ENCODE results near the gene FBXO38.

The FBXO38 gene

DNA sequence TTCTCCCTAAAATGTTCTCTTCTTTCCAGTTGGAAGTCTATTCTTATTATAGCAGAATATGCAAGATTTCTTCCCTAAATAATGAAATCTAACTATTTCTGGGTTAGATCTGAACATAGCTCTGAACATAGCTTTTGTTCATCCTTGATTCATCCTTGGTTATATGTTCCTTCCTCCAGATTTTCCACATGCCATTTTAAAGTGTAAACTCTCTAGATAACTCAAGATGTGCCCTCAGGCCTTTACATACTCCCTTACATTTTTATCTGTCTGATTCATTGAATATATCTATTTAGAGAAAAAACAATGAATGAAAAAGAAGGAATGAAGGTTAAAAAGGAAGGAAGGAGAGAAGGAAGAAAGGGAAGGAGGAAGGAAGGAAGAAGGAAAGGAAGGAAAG lies 100.9 kb downstream of the FBXO38 start:
- no peaks in the 10 kb centered on the region for H3K9me3 ChIP-seq (ENCODE audit: control insufficient read depth, insufficient read depth, low read length)
- no peaks in the 10 kb centered on the region for H3K4me1 ChIP-seq (ENCODE audit: insufficient read depth, low read length)
- H3K36me3 ChIP-seq (ENCODE audit: insufficient read depth, low read length), result no peaks in the 10 kb centered on the region
- H3K9ac ChIP-seq (ENCODE audit: low read depth, low read length), result no peak overlapping the region

DNA sequence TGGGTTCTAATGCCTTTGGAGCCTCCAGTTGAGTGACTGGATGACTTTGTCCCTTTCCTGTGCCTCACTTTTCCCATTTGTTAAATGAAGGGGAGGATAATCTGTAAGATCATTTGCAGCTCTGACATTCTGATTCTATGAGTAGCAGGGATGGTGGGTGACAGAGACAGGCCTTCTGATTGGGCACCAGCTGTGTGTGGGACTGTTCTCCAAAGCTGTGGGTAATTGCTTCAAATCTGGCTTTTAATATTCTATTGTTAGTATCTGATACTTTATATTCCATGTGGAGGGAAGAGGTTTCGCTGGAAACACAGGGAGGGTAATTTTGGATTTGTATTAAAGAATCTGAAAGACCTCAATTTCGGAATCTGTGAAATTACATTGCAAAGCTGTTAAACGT lies 102.7 kb downstream of the FBXO38 start:
- Histone ChIP-seq H3K4me1 (ENCODE audit: insufficient read depth, low read length) (no peaks in the 10 kb centered on the region), H3K9me3 (ENCODE audit: control insufficient read depth, insufficient read depth, low read length) (no peaks in the 10 kb centered on the region), H3K36me3 (ENCODE audit: insufficient read depth, low read length) (no peaks in the 10 kb centered on the region), H3K9ac (ENCODE audit: low read depth, low read length) (no peak overlapping the region)

DNA sequence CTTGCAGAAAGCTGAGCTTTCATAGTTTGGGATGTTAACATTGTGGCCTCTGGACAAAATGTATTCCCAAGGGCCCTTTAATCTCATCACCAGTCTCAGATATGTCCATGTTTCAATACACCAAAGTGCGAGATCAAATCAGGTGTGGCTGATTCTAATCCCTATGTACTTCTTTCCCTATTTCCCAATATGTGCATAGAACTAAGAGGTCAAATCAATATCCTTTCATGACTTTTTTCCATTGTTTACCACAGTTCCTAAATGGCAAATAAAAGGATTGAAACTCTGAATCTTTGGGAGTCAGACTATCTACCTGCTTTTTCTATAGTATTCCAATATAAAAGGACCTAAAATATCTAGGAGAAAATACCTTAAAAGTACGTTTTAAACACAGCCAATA lies 105.0 kb downstream of the FBXO38 start:
- no peaks in the 10 kb centered on the region for H3K9me3 ChIP-seq (ENCODE audit: control insufficient read depth, insufficient read depth, low read length)
- H3K36me3 ChIP-seq (ENCODE audit: insufficient read depth, low read length), result no peaks in the 10 kb centered on the region
- H3K4me1 ChIP-seq (ENCODE audit: insufficient read depth, low read length), result no peaks in the 10 kb centered on the region
- no peak overlapping the region for H3K9ac ChIP-seq (ENCODE audit: low read depth, low read length)

DNA sequence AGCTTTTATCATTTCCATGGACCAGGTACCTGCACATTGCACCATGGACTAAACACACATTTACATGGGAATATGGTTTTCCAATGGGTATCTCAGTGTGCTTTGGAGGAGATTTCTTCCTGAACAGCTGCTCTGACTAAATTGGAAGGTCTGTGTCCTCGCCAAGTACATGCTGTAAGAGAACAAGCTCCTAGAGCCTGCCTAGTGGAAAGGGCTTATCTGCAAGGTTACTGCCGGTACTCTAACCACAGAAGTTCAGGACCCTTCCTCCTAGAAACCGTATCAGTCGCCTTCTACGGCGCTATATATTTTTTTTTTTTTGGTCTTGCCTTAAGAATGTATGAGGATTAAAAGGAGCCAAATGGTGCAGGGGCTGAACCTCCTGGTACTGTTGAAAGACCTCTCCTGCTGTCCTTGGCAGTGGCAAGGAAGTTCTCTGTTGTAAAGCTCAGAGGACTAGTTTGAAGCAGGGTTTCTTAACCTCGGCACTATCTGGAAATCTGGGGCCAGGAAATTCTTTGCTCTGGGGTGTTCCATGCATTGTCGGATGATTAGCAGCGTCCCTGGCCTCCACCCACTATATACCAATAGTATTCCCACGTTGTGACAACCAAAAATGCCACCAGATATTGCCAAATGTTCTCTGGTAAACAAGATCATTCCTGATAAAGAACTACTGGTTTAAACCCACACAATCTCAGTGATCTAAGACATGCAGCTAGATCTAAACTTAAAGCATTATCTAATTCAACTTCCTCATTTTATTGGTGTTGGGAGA lies 107.4 kb downstream of the FBXO38 start:
- H3K36me3 ChIP-seq (ENCODE audit: insufficient read depth, low read length), result no peaks in the 10 kb centered on the region
- no peaks in the 10 kb centered on the region for H3K4me1 ChIP-seq (ENCODE audit: insufficient read depth, low read length)
- no peak overlapping the region for H3K9ac ChIP-seq (ENCODE audit: low read depth, low read length)
- H3K9me3 ChIP-seq (ENCODE audit: control insufficient read depth, insufficient read depth, low read length), result no peaks in the 10 kb centered on the region

DNA sequence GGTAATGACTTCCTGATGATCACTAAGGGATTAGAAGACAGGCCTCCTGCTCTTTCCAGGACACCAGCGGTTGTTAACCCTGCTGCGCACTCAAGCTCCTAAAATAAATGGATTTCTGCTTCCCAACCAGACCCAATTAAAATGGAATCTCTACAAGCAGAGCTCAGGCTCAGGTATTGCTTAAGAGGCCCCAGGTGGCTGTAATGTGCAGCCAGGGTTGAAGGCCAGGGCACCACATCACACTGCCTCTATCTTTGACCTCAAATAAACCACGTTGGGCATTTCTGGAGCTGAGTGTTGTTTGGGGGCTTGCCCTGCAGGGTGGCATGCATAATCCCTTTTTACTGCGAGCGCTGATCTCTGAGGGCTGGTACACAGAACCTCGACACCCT lies 108.0 kb downstream of the FBXO38 start:
- Histone ChIP-seq H3K36me3 (ENCODE audit: insufficient read depth, low read length) (no peaks in the 10 kb centered on the region), H3K9ac (ENCODE audit: low read depth, low read length) (no peak overlapping the region), H3K4me1 (ENCODE audit: insufficient read depth, low read length) (no peaks in the 10 kb centered on the region), H3K9me3 (ENCODE audit: control insufficient read depth, insufficient read depth, low read length) (no peaks in the 10 kb centered on the region)

DNA sequence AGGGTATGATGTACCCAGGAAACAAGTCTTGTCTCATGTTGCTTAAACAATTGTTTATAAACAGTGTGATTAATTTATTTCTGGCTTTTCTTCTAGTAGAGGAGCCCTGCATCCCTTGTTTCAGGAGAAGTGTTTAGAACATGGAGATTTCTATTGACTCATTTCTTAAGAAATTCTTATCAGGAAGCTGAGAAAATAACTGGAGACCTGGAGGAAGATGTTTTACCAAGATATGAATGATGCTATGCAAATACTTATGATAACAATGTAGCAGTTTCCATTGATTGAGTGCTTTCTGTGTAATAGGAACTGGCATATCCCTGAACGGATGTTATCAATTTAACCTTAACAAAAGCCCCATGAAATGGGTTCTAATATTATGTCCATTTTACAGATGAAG lies 108.6 kb downstream of the FBXO38 start:
- Histone ChIP-seq H3K36me3 (ENCODE audit: insufficient read depth, low read length) (no peaks in the 10 kb centered on the region), H3K9me3 (ENCODE audit: control insufficient read depth, insufficient read depth, low read length) (no peaks in the 10 kb centered on the region), H3K4me1 (ENCODE audit: insufficient read depth, low read length) (no peaks in the 10 kb centered on the region), H3K9ac (ENCODE audit: low read depth, low read length) (no peak overlapping the region)

All from ES-I3 (cell line).